GM18909 (cell line): ENCODE data around the gene EXOC4.

Experiments used
- ATAC-seq: cut with Tn5 transposase; IDR thresholded peaks from one replicate; pipeline ENCODE4 v1.9.1; 2021; ENCODE audit warnings: mild to moderate bottlenecking; ENCODE audit not compliant: unreplicated experiment, poor library complexity

Gene EXOC4

DNA sequence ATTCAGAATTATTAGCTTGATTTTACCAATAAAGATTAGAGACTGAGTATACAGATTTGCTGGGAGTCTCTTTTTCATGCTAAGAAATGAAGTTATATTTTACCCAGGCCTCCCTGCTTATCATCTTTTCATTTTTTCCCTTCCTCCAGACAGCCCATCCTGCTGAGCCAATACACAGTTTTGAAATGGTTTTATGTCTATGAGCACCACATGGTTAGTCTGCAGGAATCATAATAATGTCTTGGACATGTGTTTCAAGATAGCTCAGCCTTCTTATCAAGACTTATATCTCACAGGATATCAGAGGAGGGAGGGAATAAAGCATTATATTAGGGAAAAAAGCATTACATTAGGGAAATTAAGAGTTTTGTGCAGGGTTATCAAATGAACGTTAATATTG lies 157.1 kb downstream of the EXOC4 start:
- ATAC-seq = no peak

DNA sequence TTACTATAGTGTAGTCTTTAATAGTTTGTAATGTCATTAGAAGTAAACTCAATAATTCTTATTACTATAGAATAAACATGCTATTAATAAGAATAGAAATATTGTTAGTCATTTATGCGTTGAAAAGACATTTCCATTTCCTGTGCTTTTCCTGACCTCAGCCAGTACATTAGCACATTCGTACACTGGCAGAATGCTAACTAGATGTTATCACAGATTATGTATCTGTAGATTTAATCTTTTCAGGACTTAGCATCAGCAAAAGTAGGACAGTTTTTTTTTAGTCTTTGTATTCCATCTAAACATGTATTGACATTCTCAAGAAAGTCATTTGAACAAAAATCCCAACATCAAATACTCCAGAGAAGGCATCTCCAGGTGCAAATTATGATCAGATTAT lies 158.5 kb downstream of the EXOC4 start:
- ATAC-seq = no peak

DNA sequence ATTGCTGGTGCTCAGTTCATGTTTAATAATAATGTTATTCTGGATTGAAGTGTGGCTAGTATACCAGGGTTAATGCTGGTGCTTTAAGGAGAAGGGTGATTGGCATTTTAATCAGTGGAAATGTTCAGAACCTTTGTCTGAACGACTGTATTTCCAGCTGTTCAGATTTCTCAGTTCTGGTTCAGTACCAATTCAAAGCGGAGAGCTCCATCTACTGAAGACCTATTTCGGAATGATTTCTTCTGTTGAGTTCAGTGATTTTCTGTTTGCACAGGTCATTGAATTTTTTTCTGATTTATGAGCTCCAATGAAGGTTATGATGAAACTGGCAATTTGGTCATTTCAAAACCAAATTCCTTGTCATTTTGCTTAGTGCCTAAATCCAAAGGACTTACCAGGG lies 160.1 kb downstream of the EXOC4 start:
- ATAC-seq = no peak

DNA sequence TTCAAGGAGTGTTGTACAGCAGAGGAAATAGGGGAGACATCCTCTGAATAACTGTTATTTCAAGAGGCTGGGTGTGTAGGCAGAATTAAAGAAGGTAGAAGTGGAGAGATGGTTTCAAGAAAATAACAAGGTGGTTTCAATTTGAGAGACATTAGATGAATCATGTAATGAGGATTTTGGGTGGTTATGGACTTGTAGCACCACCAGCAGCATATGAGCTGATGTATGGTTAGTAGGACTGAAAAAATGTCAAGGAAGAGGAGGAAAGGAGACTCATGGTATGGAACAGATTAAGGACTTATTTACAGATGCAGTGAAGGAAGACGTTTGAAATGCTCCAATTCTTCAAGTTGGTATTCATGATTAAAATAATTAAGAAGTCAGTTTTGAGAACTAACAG lies 166.2 kb downstream of the EXOC4 start:
- ATAC-seq = no peak

DNA sequence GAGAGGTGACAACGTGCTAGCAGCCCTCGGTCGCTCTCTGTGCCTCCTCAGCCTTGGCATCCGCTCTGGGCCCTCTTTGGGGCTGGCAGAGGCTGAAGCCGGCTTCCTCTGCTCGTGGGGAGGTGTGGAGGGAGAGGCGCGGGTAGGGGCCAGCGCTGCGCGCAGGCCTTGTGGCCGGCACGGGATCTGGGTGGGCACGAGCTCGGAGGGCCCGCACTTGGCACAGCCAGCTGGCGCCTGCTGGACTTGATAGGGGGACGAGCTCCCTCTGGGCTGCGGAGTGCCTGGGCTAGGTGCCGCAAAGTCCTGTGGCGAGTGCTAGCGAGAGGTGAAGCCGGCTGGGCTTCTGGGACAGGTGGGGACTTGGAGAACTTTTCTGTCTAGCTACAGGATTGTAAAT lies 170.7 kb downstream of the EXOC4 start:
- ATAC-seq = no peak

DNA sequence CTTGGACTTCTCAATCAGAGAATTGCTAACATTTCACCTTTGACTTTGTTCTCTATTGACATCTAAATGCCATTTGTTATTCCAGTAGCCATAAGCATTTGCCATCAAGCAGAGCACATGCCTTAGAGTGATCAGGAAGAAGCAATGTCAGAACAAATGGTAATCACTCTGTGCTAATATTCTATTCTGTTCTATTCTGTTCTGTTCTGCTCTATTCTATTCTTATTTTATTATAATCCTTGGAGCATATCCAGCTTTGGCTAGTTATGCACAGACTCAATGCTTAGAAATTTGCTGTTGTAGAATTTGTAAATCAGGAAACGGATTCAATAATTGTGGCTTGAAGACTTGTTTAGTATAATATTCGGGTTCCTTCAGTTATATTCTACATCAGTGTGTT lies 175.4 kb downstream of the EXOC4 start:
- no peak for ATAC-seq

DNA sequence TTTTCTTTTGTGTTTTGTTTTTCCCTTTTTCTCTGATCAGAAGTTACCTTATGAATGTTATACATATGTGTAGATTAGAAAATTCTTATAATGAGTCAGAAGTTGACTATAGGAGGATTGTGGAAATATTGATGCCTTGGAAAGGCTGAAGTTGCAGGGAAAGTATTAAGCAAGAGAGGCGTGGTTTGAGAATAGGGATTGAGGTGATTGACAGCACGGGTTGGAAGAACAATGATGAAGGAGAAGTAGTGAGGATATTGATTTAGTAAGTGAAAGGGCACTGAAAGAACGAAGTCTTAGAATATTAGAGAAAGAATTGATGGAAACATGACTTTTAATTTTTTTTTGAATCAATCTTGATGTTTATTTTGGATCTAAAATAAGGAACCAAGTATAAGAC lies 176.0 kb downstream of the EXOC4 start:
- ATAC-seq = no peak

DNA sequence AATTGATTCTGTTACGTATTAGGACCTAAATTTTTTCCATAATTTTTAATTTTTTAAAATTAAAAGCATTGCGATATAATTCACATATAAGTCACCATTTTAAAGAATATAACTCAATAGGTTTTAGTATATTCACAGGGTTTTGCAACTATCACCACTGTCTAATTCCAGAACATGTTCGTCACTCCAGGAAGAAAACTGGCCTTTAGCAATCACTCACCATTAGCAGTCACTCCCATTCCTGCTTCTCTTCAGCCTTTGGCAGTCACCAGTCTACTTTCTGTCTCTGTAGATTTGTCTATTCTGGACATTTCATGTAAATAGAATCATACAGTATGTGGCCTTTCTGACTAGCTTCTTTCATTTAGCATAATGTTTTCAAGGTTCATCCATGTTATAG lies 176.5 kb downstream of the EXOC4 start:
- ATAC-seq = no peak

DNA sequence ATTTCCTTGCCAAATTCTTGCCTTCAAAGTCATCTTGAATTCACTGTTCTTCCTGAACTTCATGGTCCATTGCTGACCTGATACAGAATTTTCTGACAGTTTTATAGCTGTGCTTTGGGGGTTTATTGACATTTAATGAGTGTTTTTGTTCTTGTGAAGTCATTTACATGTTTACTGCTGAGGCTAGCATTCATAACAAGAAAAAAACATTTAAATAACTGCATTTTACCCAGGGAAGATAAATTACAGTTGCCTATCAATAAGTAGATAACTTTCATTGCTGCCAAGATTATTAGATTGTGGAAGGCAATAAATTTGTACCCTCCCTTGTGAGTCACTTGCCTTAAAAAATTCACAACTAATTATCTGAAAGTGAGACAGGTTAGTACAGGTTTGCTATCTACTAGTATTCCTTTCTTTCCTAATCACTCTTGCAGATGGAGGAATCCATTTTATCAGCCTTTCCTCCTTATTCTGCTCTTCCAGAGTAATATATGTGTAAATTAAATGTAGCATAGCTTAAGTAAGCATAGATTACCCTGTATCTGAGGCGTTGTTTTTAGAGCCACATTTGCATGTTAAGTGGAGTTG lies 178.4 kb downstream of the EXOC4 start:
- ATAC-seq = no peak

DNA sequence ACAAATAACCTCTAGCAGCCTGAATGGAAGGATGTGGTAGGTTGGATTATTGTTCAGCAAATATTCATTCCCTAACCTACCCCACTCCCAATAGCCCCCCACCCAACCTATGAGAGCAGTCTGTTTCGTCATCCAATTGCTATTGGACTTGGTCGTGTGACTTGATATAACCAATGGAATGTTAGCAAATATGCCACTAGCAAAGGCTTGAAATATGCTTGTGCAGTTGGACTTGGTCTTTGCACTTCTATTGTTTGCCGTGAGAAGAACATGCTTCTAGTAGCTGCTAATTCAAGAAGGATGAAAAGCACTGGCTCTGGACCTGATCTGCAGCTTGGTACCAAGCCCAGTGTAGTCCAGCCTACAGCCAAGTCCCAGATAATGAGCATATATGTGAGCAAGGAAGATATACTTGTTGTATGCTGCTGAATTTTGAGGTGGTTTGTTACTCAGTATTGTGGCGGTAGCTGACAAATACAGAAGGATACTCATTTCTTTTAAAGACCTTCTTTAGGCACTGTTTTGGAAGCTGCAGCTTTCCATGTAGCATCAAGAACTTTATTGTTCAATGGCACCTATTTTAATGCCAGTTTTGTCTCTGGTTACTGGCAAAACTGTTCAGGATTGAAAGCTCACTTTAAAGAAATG lies 180.4 kb downstream of the EXOC4 start:
- no peak for ATAC-seq

DNA sequence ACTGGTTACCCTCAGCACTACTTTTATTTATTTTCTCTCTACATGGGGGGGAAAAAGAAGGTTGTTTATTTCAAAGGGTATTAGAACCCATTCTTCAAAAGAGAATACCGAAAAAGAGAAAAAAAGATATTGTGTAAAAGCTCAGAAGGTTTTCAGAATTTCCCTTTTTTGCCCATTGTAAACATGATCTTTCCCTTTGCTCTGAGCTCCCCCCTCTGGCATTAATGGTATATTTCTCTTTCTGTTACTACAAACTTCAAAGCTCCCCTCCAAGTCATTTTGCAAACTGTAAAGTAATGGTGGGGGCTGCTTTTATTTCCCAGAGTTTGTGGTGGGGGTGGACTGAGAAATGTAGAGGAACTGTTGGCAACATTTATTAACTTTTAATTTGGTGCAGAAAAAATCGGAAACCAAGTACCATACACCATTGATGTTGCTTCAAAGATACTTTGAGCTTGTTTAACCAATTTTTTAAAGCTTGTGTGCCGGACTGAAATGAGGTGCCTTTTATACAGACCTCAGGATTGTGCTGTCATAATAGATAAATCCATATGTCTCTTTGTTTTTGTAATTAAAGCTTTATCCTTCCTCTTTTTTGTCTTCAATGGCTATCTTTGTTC lies 181.5 kb downstream of the EXOC4 start:
- ATAC-seq = no peak

DNA sequence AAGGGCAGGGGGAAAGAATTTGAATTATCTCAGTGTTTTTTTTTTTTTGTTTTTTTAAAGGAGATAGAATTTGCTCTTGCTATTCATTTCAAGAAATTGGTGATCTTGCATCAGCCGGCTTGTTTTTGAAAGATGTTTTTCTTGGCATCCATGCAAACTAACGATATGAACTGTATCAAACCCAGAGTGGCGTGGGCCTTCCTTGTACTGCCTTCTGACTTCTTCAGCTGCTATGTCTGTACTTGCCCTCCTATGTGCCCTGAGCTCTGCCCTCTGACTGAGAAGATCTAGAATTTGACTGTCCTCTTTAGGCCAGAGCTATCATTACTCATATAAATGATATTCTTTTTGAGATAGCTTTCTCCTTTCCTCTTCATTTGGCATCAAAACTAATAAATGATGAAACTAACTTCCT lies 183.1 kb downstream of the EXOC4 start:
- ATAC-seq = no peak

DNA sequence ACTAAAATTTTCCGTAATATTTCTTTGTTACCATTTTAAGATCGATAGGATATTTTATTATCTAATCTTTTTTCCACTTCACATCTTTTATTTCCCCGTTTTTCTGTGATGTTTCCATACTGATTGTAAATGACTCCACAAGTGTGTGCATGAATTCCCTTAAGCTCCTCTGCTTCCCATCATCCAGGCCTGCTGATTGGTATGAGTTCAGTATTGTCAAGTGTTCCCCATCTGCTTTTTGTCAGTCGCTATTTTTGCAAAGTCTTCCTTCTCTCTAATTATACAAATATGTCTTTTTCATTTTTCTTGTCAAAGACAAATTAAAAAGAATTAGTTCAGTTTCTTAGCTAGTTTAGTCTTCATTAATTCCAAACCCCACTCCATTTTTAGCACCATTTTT lies 184.7 kb downstream of the EXOC4 start:
- ATAC-seq = no peak

DNA sequence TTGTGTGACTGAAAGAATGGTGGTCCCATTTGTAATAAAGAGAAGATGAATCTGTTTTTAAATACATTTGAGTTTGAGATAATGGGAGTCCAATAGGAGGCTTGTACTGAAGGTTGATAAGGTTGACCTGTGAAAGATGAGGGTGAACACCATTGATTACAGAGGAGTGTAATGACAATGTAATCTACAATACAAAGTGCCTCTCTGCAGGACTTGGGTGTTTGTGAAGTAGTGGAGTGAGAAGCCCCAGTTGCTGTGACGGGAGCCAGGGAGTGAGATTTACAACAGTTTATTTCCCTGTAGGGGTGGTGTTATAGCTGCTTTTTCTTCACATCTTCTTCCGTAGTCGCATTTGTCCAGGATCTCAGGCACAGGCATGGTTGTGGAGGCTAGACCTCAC lies 189.9 kb downstream of the EXOC4 start:
- no peak for ATAC-seq

DNA sequence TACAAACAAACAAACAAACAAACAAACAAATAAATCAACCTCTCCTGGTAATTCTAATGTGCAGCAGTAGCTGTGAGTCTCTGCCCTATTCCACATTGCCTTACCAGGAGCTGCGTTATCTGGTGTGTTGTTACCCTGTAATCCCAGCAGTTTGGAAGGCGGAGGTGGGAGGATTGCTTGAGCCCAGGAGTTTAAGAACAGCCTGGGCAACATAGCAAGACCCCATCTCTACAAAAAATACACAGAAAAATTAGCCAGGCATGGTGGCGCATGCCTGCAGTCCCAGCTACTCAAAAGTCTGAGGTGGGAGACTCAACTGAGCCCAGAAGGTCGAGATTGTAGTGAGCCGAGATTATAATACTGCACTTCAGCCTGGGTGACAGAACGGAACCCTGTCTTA lies 192.7 kb downstream of the EXOC4 start:
- no peak for ATAC-seq

DNA sequence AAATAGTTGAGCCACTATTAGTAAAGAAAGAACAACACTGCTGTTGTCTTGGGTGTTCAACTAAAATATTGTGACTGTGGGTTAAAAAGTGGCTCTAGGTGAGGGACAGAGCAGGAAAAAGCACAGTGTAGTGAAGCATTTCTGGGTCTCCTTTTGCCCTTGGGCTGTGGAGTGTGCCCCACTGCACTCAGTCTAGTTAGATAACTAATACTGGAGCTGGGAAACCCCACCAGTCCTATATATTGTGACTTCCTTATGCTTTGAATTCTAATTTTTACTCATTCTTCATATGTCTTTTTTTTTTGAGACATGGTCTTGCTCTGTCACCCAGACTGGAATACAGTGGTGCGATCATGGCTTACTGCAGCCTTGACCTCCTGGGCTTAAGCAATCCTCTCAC lies 195.1 kb downstream of the EXOC4 start:
- no peak for ATAC-seq

DNA sequence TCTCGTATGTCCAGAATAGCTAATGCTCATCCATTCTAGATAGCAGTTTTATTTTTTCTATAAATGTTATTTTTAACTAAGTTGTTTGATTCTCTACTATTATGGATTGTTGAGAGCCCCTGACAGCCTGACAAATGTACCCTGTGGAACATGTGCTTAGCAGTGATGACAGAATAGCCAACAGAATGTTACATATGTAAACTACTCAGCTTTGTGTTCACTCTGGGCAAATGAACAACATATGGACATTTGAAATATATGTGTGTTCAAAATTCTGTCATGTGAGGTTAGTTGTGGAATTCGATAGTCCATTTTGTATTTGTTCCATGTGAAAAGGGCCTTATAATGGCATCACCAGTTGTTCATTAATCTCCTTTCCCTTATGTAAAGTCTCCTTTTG lies 199.7 kb downstream of the EXOC4 start:
- ATAC-seq = no peak

DNA sequence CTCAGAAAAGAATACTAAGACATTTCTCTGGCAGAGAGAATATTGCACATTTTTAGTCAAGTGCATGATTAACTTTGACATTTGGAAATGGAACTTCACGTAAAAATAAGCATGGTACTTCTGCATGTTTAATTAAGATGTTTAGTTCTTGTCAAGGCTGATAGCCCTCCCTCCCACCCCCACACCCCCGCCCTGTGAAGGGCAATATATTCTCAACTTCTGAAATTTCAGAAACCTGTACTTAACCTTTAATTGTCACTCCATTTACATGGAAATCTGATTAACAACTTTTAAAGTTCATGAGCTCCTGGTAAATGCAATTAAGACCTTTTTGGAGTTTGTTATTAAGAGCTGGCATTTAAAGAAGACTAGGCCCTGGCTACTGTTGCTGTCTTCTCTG lies 205.8 kb downstream of the EXOC4 start:
- no peak for ATAC-seq

DNA sequence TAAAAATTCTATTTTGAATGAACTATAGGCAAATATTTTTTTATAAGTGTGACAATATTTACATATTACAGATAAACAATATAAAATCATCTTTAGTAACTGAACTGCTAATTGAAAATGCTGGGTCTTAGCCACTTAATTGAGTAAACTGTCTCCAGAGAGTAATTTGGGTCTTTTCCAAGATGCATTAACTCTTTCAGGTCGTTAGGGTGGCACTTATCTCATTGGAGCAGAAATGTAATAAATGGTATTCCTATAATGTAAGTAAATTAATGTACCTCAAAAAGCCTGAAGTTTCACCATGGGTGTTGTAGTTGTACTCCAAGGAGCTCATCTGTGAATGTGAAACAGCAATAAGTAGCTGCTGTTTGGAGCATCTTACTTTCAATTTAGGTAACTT lies 208.5 kb downstream of the EXOC4 start:
- ATAC-seq = no peak

DNA sequence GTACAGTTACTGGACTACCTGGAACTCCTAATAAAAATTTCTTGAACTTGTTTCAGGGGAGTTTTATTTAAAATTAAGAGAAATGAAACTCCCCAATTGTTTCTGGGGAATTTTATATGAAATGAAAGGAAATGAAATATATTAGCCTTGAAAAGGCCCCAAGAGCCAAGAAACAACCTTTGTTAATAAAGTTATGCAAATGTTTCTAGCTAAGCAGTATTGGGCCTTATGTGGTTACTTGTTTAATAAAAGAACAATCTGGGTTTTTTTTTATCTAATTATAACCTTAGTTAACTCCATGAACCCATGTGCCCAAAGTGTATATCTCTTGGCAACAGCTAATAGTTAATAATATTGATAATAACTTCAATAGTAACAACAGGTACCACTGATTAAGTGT lies 222.8 kb downstream of the EXOC4 start:
- no peak for ATAC-seq

DNA sequence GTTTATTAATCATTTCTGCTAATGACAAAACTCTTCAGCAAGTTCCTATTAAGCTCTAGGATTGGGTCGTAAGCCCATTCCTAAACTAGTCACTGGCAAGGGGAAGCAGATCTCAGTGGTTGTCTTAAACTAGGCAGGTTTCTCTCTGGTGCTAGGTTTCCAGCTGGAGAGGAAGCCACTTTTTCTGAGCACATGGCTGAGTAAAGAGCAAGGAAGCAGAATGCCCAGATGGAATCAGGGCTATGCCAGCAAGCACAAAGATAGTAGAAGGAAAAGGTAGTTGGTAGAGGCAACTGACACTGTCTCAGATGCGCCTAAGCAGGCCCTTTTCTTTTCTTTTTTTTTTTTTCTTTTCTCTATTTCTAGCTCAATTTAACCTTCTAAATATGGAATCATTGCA lies 224.9 kb downstream of the EXOC4 start:
- no peak for ATAC-seq

DNA sequence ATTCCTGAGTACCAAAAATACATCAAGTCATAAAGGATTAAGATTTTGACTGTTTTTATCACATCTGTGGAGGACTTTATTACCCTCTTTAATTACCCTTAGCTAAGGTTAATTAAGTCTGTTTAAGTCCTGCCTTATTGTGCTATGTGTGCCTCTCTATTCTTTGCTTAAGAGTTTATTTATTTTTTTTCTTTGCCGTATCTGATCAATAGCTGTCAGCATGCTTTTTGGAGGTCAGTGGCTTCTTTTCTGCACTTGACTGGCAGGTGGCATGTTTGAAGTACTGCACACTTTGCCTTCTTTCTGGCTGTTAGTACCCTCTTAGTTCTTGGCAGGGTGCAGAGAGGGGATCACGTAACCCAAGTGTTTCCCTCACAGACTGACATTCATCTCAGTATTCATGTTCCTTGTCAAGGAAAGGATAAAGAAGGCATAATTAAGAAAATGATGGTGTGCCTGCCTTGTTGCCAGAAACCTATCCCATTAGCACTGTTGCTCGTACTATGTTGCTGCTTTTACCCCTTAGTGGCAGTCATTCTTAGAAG lies 225.8 kb downstream of the EXOC4 start:
- no peak for ATAC-seq
